ENCODE data around the gene TMEM92. TPM values are rescaled to one million over a fixed set of nuclear protein-coding genes. Genes with fewer than 3 reads are reported as not detected.

Gene TMEM92
- total RNA-seq, 1 experiment from 2014 or later: 6.6 TPM

DNA sequence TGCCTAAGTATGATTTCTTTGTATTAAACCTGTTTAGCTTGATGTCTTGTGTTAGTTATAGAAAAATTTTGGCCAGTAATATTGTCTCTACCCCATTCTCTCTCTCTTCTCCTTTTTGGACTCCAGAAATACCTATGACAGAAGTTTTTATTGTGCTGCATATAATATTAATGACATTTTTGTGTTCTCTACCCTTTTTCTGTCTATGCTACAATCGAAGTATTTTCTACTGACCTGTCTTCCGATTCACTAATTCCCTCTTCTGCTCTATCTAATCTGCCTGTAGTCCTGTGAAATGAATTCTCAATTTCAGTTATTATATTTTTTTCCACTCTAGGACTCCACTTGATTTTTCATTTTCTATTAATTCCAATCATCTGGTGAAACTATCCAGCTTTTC, 26.0 kb upstream of the TMEM92 start:
- no peak overlapping the region for H3K4me2 ChIP-seq (ENCODE audit: low read length)
- DNase-seq (ENCODE audit: low read depth, low spot score) (no peak), ATAC-seq (no peak)
- ChIA-PET POLR2A (no interaction called here), RAD21 (ENCODE audit: low non-redundant PET in 1 of 2, low total read pairs in 2 of 2, uncharacterized antibody in 2 of 2, unreplicated experiment in 2 of 2) (no interaction called here), CTCF (no interaction called here)
- TF ChIP-seq POLR2AphosphoS5 (IDR thresholded peaks at IDR 0.05; ENCODE audit: low read depth, low read length) (no peak), ZNF274 (IDR thresholded peaks at IDR 0.05; ENCODE audit: low read depth, low read length) (no peak), EZH2phosphoT487 (IDR thresholded peaks at IDR 0.05; ENCODE audit: borderline replicate concordance) (no peak), TCF7L2 (IDR thresholded peaks at IDR 0.05; ENCODE audit: borderline replicate concordance, extremely low read depth, insufficient read depth, insufficient read length) (no peak), CBX3 (IDR thresholded peaks at IDR 0.05; ENCODE audit: low read depth) (no peak), RAD21 (IDR thresholded peaks at IDR 0.05; ENCODE audit: low read depth) (no peak), YY1 (IDR thresholded peaks at IDR 0.05; ENCODE audit: extremely low read depth, insufficient replicate concordance, low read depth, low read length) (no peak), ZFX (IDR thresholded peaks at IDR 0.05) (no peak), SP1 (IDR thresholded peaks at IDR 0.05; ENCODE audit: low read depth) (no peak), SRF (IDR thresholded peaks at IDR 0.05; ENCODE audit: low read depth) (no peak)
- TF ChIP-seq, protein P1, sequence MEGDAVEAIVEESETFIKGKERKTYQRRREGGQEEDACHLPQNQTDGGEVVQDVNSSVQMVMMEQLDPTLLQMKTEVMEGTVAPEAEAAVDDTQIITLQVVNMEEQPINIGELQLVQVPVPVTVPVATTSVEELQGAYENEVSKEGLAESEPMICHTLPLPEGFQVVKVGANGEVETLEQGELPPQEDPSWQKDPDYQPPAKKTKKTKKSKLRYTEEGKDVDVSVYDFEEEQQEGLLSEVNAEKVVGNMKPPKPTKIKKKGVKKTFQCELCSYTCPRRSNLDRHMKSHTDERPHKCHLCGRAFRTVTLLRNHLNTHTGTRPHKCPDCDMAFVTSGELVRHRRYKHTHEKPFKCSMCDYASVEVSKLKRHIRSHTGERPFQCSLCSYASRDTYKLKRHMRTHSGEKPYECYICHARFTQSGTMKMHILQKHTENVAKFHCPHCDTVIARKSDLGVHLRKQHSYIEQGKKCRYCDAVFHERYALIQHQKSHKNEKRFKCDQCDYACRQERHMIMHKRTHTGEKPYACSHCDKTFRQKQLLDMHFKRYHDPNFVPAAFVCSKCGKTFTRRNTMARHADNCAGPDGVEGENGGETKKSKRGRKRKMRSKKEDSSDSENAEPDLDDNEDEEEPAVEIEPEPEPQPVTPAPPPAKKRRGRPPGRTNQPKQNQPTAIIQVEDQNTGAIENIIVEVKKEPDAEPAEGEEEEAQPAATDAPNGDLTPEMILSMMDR (IDR thresholded peaks at IDR 0.05 in 2 of 3, conservative IDR thresholded peaks at IDR 0.05 in 1 of 3; ENCODE audit: borderline replicate concordance in 1 of 3, insufficient read depth in 1 of 3, low read depth in 2 of 3, low read length in 2 of 3): no peak
- TF ChIP-seq, protein P2, sequence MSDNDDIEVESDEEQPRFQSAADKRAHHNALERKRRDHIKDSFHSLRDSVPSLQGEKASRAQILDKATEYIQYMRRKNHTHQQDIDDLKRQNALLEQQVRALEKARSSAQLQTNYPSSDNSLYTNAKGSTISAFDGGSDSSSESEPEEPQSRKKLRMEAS (IDR thresholded peaks at IDR 0.05): no peak
- H3K9me3 ChIP-seq (ENCODE audit: control insufficient read depth in 1 of 2, insufficient read depth in 1 of 2, low read depth in 1 of 2, low read length in 2 of 2): no peaks in the 10 kb centered on the region; a peak in 1 of 4 replicates
- H3K9me2 ChIP-seq (ENCODE audit: insufficient read depth): no peaks in the 10 kb centered on the region
- H3K4me1 ChIP-seq (ENCODE audit: control insufficient read depth in 1 of 2, insufficient read depth in 2 of 2, low read length in 2 of 2): no peaks in the 10 kb centered on the region
- no peak overlapping the region for H3K9ac ChIP-seq (ENCODE audit: low read length)
- H3K79me2 ChIP-seq (ENCODE audit: insufficient read depth, low read length): no peaks in the 10 kb centered on the region
- no peak overlapping the region for H3K4me3 ChIP-seq (replicated peaks in 1 of 2; ENCODE audit: low read depth in 1 of 2, low read length in 2 of 2)
- H3K27ac ChIP-seq (ENCODE audit: low read depth, low read length): no peak overlapping the region
- no peaks in the 10 kb centered on the region for H3K36me3 ChIP-seq (ENCODE audit: control insufficient read depth in 1 of 2, insufficient read depth in 2 of 2, low read length in 2 of 2)
- H4K20me1 ChIP-seq (ENCODE audit: insufficient read depth): no peaks in the 10 kb centered on the region
- H2AFZ ChIP-seq (ENCODE audit: low read depth, low read length, poor library complexity, severe bottlenecking): no peak overlapping the region
- H3K27me3 ChIP-seq (ENCODE audit: insufficient read depth, low read length): no peaks in the 10 kb centered on the region
- no TSS peak for BruUV-seq (replicated peaks)
- intact Hi-C loops (cut with micrococcal nuclease): no loop called here
